Measurements from ENCODE around the gene USP20.

The USP20 gene

GRCh38 chr9:129828051-129828450 lies 7.2 kb upstream of the USP20 start:
- WGBS (ENCODE audit: insufficient coverage), result 70% methylated on average over 4 of the region's 9 CpGs
- Histone ChIP-seq H3K4me1 (ENCODE audit: control extremely low read depth in 1 of 4, control insufficient read depth in 4 of 4, insufficient read depth in 4 of 4, low read length in 3 of 4) (peaks cover 0 to 6% (median 3%) of the 10 kb centered on the region in 4 experiments), H3K36me3 (ENCODE audit: control insufficient read depth in 4 of 4, insufficient read depth in 4 of 4, low read length in 3 of 4) (peaks cover 7 to 57% (median 36%) of the 10 kb centered on the region in 4 experiments), H3K27me3 (replicated peaks in 2 of 5; ENCODE audit: control insufficient read depth in 4 of 5, insufficient read depth in 5 of 5, low read length in 4 of 5) (no peaks in the 10 kb centered on the region), H3K4me3 (ENCODE audit: control insufficient read depth in 1 of 7, extremely low read depth in 1 of 7, insufficient read depth in 4 of 7, low read depth in 2 of 7, low read length in 6 of 7) (no peak overlapping the region), H3K9me3 (ENCODE audit: control extremely low read depth in 1 of 5, control insufficient read depth in 4 of 5, insufficient read depth in 2 of 5, low read depth in 1 of 5, low read length in 4 of 5) (no peaks in the 10 kb centered on the region), H3K27ac (ENCODE audit: insufficient read depth in 1 of 2, low read depth in 1 of 2, low read length in 2 of 2, poor library complexity in 1 of 2, severe bottlenecking in 2 of 2) (no peak overlapping the region)
- POLR2A ChIA-PET, result no interaction called here
- peak in 2 of 3 donors; percentile 45 to 55 for DNase-seq
- CTCF ChIA-PET, result interaction anchor here (1.2 kb wide), 1 partner anchor 13 kb away, joined by 3 read pairs; no protein-coding TSS in a partner anchor

GRCh38 chr9:129828969-129829368 lies 6.3 kb upstream of the USP20 start:
- H3K4me3 ChIP-seq (ENCODE audit: control insufficient read depth in 1 of 7, extremely low read depth in 1 of 7, insufficient read depth in 4 of 7, low read depth in 2 of 7, low read length in 6 of 7), result no peak overlapping the region
- H3K27ac ChIP-seq (ENCODE audit: insufficient read depth in 1 of 2, low read depth in 1 of 2, low read length in 2 of 2, poor library complexity in 1 of 2, severe bottlenecking in 2 of 2), result no peak overlapping the region
- POLR2A ChIA-PET, result no interaction called here
- no peaks in the 10 kb centered on the region for H3K27me3 ChIP-seq (replicated peaks in 2 of 5; ENCODE audit: control insufficient read depth in 4 of 5, insufficient read depth in 5 of 5, low read length in 4 of 5)
- CTCF ChIA-PET, result interaction anchor here (1.2 to 1.4 kb wide), 2 partner anchors 10 to 12 kb away, joined by 3 read pairs; no protein-coding TSS in a partner anchor
- peaks cover 7 to 62% (median 42%) of the 10 kb centered on the region in 4 experiments for H3K36me3 ChIP-seq (ENCODE audit: control insufficient read depth in 4 of 4, insufficient read depth in 4 of 4, low read length in 3 of 4)
- 95% methylated on average over 10 of the region's 10 CpGs for WGBS (ENCODE audit: insufficient coverage)
- peaks cover 1 to 8% (median 3%) of the 10 kb centered on the region in 4 experiments for H3K4me1 ChIP-seq (ENCODE audit: control extremely low read depth in 1 of 4, control insufficient read depth in 4 of 4, insufficient read depth in 4 of 4, low read length in 3 of 4)
- no peaks in the 10 kb centered on the region for H3K9me3 ChIP-seq (ENCODE audit: control extremely low read depth in 1 of 5, control insufficient read depth in 4 of 5, insufficient read depth in 2 of 5, low read depth in 1 of 5, low read length in 4 of 5)
- no peak for DNase-seq

- POLR2A ChIA-PET, result no interaction called here
- CTCF ChIA-PET, result interaction anchor here (0.7 kb wide), 1 partner anchor 24 kb away, joined by 3 read pairs; no protein-coding TSS in a partner anchor
- Histone ChIP-seq H3K9me3 (ENCODE audit: control extremely low read depth in 1 of 5, control insufficient read depth in 4 of 5, insufficient read depth in 2 of 5, low read depth in 1 of 5, low read length in 4 of 5) (no peaks in the 10 kb centered on the region), H3K27ac (ENCODE audit: insufficient read depth in 1 of 2, low read depth in 1 of 2, low read length in 2 of 2, poor library complexity in 1 of 2, severe bottlenecking in 2 of 2) (no peak overlapping the region), H3K36me3 (ENCODE audit: control insufficient read depth in 4 of 4, insufficient read depth in 4 of 4, low read length in 3 of 4) (peaks cover 4 to 60% (median 46%) of the 10 kb centered on the region in 4 experiments), H3K27me3 (replicated peaks in 2 of 5; ENCODE audit: control insufficient read depth in 4 of 5, insufficient read depth in 5 of 5, low read length in 4 of 5) (no peaks in the 10 kb centered on the region), H3K4me3 (ENCODE audit: control insufficient read depth in 1 of 7, extremely low read depth in 1 of 7, insufficient read depth in 4 of 7, low read depth in 2 of 7, low read length in 6 of 7) (no peak overlapping the region), H3K4me1 (ENCODE audit: control extremely low read depth in 1 of 4, control insufficient read depth in 4 of 4, insufficient read depth in 4 of 4, low read length in 3 of 4) (peaks cover 6 to 34% (median 26%) of the 10 kb centered on the region in 4 experiments)
- WGBS (ENCODE audit: insufficient coverage), result 80% methylated on average over 1 of the region's 1 CpG
- no peak for DNase-seq
Observed at GRCh38 chr9:129832982-129833381, 2.3 kb upstream of the USP20 start.

- POLR2A ChIA-PET, result interaction anchor here (0.6 to 2.3 kb wide), 5 partner anchors 11 to 838 kb away, joined by 3 to 10 read pairs (median 3); partner anchors contain the start of genes FNBP1 and TOR1A
- peak overlapping the region; percentile 74 to 100 (median 92) for H3K4me3 ChIP-seq (ENCODE audit: control insufficient read depth in 1 of 7, extremely low read depth in 1 of 7, insufficient read depth in 4 of 7, low read depth in 2 of 7, low read length in 6 of 7)
- H3K27me3 ChIP-seq (replicated peaks in 2 of 5; ENCODE audit: control insufficient read depth in 4 of 5, insufficient read depth in 5 of 5, low read length in 4 of 5), result no peaks in the 10 kb centered on the region
- peaks cover 7 to 46% (median 34%) of the 10 kb centered on the region in 4 experiments for H3K36me3 ChIP-seq (ENCODE audit: control insufficient read depth in 4 of 4, insufficient read depth in 4 of 4, low read length in 3 of 4)
- H3K4me1 ChIP-seq (ENCODE audit: control extremely low read depth in 1 of 4, control insufficient read depth in 4 of 4, insufficient read depth in 4 of 4, low read length in 3 of 4), result peaks cover 6 to 49% (median 38%) of the 10 kb centered on the region in 4 experiments
- peak in 2 of 3 donors; percentile 33 to 41 for DNase-seq
- WGBS (ENCODE audit: insufficient coverage), result 1% methylated on average over 31 of the region's 32 CpGs
- H3K9me3 ChIP-seq (ENCODE audit: control extremely low read depth in 1 of 5, control insufficient read depth in 4 of 5, insufficient read depth in 2 of 5, low read depth in 1 of 5, low read length in 4 of 5), result no peaks in the 10 kb centered on the region
- peak overlapping the region; percentile 77 to 91 for H3K27ac ChIP-seq (ENCODE audit: insufficient read depth in 1 of 2, low read depth in 1 of 2, low read length in 2 of 2, poor library complexity in 1 of 2, severe bottlenecking in 2 of 2)
- CTCF ChIA-PET, result interaction anchor here (0.8 to 1.6 kb wide), 2 partner anchors 11 to 44 kb away, joined by 4 to 5 read pairs; partner anchors contain the start of gene TOR1A
Observed at GRCh38 chr9:129834489-129835127, 650 bp upstream of the USP20 start.

- ChIA-PET CTCF (interaction anchor here (1.1 to 1.4 kb wide), 2 partner anchors 47 to 49 kb away, joined by 4 read pairs; no protein-coding TSS in a partner anchor), POLR2A (interaction anchor here (0.8 to 2.3 kb wide), 5 partner anchors 9 to 49 kb away, joined by 4 to 10 read pairs (median 5); no protein-coding TSS in a partner anchor)
- peaks cover 7 to 39% (median 23%) of the 10 kb centered on the region in 4 experiments for H3K36me3 ChIP-seq (ENCODE audit: control insufficient read depth in 4 of 4, insufficient read depth in 4 of 4, low read length in 3 of 4)
- no peaks in the 10 kb centered on the region for H3K27me3 ChIP-seq (replicated peaks in 2 of 5; ENCODE audit: control insufficient read depth in 4 of 5, insufficient read depth in 5 of 5, low read length in 4 of 5)
- WGBS (ENCODE audit: insufficient coverage), result 0% methylated on average over 10 of the region's 19 CpGs
- peak overlapping the region; percentile 65 to 91 for H3K27ac ChIP-seq (ENCODE audit: insufficient read depth in 1 of 2, low read depth in 1 of 2, low read length in 2 of 2, poor library complexity in 1 of 2, severe bottlenecking in 2 of 2)
- peaks cover 6 to 54% (median 45%) of the 10 kb centered on the region in 4 experiments for H3K4me1 ChIP-seq (ENCODE audit: control extremely low read depth in 1 of 4, control insufficient read depth in 4 of 4, insufficient read depth in 4 of 4, low read length in 3 of 4)
- DNase-seq, result no peak
- H3K4me3 ChIP-seq (ENCODE audit: control insufficient read depth in 1 of 7, extremely low read depth in 1 of 7, insufficient read depth in 4 of 7, low read depth in 2 of 7, low read length in 6 of 7), result peak overlapping the region; percentile 74 to 100 (median 89)
- H3K9me3 ChIP-seq (ENCODE audit: control extremely low read depth in 1 of 5, control insufficient read depth in 4 of 5, insufficient read depth in 2 of 5, low read depth in 1 of 5, low read length in 4 of 5), result no peaks in the 10 kb centered on the region
Observed at GRCh38 chr9:129835860-129836223, 584 bp downstream of the USP20 start.

GRCh38 chr9:129836311-129837007 lies 1.2 kb downstream of the USP20 start:
- ChIA-PET POLR2A (interaction anchor here (0.9 to 2.3 kb wide), 4 partner anchors 9 to 49 kb away, joined by 4 to 10 read pairs (median 4); no protein-coding TSS in a partner anchor), CTCF (interaction anchor here (1.0 to 1.5 kb wide), 8 partner anchors 21 to 98 kb away, joined by 3 to 5 read pairs (median 4); no protein-coding TSS in a partner anchor)
- H3K27me3 ChIP-seq (replicated peaks in 2 of 5; ENCODE audit: control insufficient read depth in 4 of 5, insufficient read depth in 5 of 5, low read length in 4 of 5), result no peaks in the 10 kb centered on the region
- peak; percentile 42 to 78 (median 75) for DNase-seq
- peaks cover 7 to 34% (median 21%) of the 10 kb centered on the region in 4 experiments for H3K36me3 ChIP-seq (ENCODE audit: control insufficient read depth in 4 of 4, insufficient read depth in 4 of 4, low read length in 3 of 4)
- H3K27ac ChIP-seq (ENCODE audit: insufficient read depth in 1 of 2, low read depth in 1 of 2, low read length in 2 of 2, poor library complexity in 1 of 2, severe bottlenecking in 2 of 2), result peak overlapping the region; percentile 65 to 91
- H3K4me3 ChIP-seq (ENCODE audit: control insufficient read depth in 1 of 7, extremely low read depth in 1 of 7, insufficient read depth in 4 of 7, low read depth in 2 of 7, low read length in 6 of 7), result peak overlapping the region in 6 of 7 experiments; percentile 79 to 100 (median 92)
- H3K4me1 ChIP-seq (ENCODE audit: control extremely low read depth in 1 of 4, control insufficient read depth in 4 of 4, insufficient read depth in 4 of 4, low read length in 3 of 4), result peaks cover 6 to 54% (median 45%) of the 10 kb centered on the region in 4 experiments
- WGBS (ENCODE audit: insufficient coverage), result 17% methylated on average over 16 of the region's 16 CpGs
- no peaks in the 10 kb centered on the region for H3K9me3 ChIP-seq (ENCODE audit: control extremely low read depth in 1 of 5, control insufficient read depth in 4 of 5, insufficient read depth in 2 of 5, low read depth in 1 of 5, low read length in 4 of 5)
